Measurements from ENCODE around the gene SLC35F3. TPM values are rescaled to one million over a fixed set of nuclear protein-coding genes. Genes with fewer than 3 reads are reported as not detected.
A peak's percentile ranks its signal among the peaks of the same experiment; 100 is the strongest.

SLC35F3 gene
- total RNA-seq, 1 experiment from 2014 or later: 3.3 TPM

DNA sequence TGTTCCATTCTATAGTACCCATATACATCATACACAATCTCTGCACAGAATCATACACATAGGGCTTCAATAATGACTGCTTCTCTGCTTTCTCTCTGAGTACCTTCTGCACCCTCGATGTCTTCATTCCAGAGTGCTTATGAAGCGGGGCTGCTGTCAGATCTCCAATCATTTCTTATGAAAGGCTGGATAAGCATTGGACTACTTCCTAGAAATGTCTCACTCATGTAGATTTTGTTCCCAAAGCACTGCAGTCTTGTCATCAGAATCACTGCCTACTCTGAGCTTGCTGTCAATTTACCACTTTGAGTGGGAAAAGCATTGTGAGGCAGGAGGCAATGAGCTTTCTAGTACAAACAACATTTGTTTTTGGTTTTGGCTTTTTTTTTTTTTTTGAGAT, 179.0 kb downstream of the SLC35F3 start:
- H3K4me1 Mint-ChIP-seq (ENCODE audit: insufficient read depth, unreplicated experiment): no peaks in the 10 kb centered on the region
- H3K4me3 Mint-ChIP-seq (ENCODE audit: unreplicated experiment): no peak overlapping the region
- no peak for DNase-seq (ENCODE audit: unreplicated experiment)
- no TSS peak for BruUV-seq (replicated peaks)
- POLR2A ChIA-PET: no interaction called here
- CTCF ChIA-PET: interaction anchor here (1.1 kb wide), 1 partner anchor 23 kb away, joined by 3 read pairs; no protein-coding TSS in a partner anchor
- TF ChIP-seq, protein P1, sequence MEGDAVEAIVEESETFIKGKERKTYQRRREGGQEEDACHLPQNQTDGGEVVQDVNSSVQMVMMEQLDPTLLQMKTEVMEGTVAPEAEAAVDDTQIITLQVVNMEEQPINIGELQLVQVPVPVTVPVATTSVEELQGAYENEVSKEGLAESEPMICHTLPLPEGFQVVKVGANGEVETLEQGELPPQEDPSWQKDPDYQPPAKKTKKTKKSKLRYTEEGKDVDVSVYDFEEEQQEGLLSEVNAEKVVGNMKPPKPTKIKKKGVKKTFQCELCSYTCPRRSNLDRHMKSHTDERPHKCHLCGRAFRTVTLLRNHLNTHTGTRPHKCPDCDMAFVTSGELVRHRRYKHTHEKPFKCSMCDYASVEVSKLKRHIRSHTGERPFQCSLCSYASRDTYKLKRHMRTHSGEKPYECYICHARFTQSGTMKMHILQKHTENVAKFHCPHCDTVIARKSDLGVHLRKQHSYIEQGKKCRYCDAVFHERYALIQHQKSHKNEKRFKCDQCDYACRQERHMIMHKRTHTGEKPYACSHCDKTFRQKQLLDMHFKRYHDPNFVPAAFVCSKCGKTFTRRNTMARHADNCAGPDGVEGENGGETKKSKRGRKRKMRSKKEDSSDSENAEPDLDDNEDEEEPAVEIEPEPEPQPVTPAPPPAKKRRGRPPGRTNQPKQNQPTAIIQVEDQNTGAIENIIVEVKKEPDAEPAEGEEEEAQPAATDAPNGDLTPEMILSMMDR (IDR thresholded peaks at IDR 0.05; ENCODE audit: unreplicated experiment): no peak
- no peak overlapping the region for H3K27ac Mint-ChIP-seq (ENCODE audit: low read depth, unreplicated experiment)
- intact Hi-C loops (cut with micrococcal nuclease): no loop called here
- H3K36me3 Mint-ChIP-seq (ENCODE audit: insufficient read depth, unreplicated experiment): no peaks in the 10 kb centered on the region
- no peaks in the 10 kb centered on the region for H3K27me3 Mint-ChIP-seq (ENCODE audit: insufficient read depth, unreplicated experiment)
- no peaks in the 10 kb centered on the region for H3K9me3 Mint-ChIP-seq (ENCODE audit: unreplicated experiment)

DNA sequence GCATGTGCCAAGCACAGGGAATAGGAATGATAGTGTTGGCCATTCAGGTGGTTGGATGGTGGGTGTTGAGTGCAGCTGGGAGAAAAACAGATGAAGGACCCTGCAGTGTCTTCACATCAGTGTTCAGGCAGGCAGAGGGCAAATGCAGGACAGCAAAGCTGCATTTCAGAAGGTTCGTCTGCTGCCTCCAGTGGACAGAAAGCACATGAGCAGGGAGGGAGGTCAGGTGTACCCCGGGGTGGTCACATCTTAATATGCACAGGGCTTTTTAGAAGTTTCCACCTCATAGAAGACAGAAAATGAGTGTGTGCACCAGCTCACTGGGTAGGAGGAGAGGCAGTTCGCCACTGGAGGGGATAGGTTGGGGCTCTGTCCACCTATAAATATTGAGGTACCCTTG, 184.9 kb downstream of the SLC35F3 start:
- peaks cover 5% of the 10 kb centered on the region for H3K4me1 Mint-ChIP-seq (ENCODE audit: insufficient read depth, unreplicated experiment)
- no peaks in the 10 kb centered on the region for H3K27me3 Mint-ChIP-seq (ENCODE audit: insufficient read depth, unreplicated experiment)
- ChIA-PET POLR2A (interaction anchor here (1.0 kb wide), 1 partner anchor 20 kb away, joined by 4 read pairs; no protein-coding TSS in a partner anchor), CTCF (interaction anchor here (0.6 to 0.9 kb wide), 4 partner anchors 37 to 700 kb away, joined by 3 to 6 read pairs (median 4); no protein-coding TSS in a partner anchor)
- TF ChIP-seq, protein P1 (IDR thresholded peaks at IDR 0.05; ENCODE audit: unreplicated experiment): no peak
- H3K4me3 Mint-ChIP-seq (ENCODE audit: unreplicated experiment): no peak overlapping the region
- no TSS peak for BruUV-seq (replicated peaks)
- H3K27ac Mint-ChIP-seq (ENCODE audit: low read depth, unreplicated experiment): no peak overlapping the region
- H3K36me3 Mint-ChIP-seq (ENCODE audit: insufficient read depth, unreplicated experiment): peaks cover 5% of the 10 kb centered on the region
- DNase-seq (ENCODE audit: unreplicated experiment): no peak
- H3K9me3 Mint-ChIP-seq (ENCODE audit: unreplicated experiment): peaks cover 15% of the 10 kb centered on the region
- intact Hi-C loops (cut with micrococcal nuclease): no loop called here

DNA sequence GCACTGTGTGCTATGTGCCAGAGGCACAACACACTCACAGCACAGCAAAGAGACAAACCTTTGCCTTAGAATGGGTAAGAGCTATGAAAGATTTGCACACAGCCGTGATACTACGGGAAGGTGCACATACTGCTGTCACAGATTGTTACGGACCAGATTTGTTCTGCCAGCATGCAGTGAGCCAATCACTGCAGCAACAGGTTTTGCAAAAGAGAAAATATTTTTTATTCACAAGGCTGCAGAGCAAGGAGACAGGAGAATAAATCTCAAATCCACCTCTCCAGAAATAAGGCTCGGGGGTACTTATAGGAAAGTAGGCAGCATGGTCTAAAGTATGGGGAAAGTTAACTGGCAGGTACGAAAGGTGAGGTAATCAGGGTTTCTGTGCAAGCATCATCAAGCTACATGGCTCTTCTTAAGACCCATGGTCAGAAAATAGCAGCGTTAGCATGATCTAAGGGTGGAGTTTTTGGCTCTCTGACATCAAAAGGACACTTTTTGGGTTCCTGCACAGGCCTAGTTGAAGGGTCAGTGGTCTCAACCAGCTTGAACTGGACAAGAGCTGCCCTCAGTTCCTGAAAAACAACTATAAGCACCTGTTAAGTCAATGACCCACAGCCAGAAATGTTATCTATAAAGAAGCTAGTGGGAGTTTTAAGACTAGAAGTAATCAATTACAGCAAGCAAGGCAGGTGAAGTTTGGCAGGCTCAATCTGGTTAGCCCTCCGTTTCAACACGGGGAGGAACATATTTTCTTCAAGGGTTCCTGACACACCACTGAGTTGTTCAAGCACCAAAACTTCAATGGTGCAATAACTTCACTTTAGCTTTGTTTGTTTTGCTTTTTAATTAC, 186.0 kb downstream of the SLC35F3 start:
- intact Hi-C loops (cut with micrococcal nuclease): no loop called here

DNA sequence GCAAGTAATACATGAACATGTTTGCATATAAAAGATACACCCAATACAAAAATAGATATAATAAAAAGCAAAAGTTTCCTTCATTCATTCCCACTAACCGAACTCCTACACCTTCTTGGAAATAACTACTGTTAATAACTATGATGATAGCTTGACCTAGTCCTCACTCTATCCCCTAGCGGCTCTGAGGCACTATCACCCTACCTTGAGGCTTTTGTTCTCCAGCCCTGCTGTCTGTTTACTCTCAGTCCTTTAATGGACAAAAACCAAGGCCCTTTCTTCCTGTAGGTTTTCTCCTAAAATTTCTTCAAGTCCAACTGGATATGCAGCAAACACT, 186.6 kb downstream of the SLC35F3 start:
- TF ChIP-seq, protein P1 (IDR thresholded peaks at IDR 0.05; ENCODE audit: unreplicated experiment): no peak
- Mint-ChIP-seq H3K27ac (ENCODE audit: low read depth, unreplicated experiment) (no peak overlapping the region), H3K4me3 (ENCODE audit: unreplicated experiment) (no peak overlapping the region), H3K9me3 (ENCODE audit: unreplicated experiment) (peaks cover 15% of the 10 kb centered on the region), H3K4me1 (ENCODE audit: insufficient read depth, unreplicated experiment) (peaks cover 5% of the 10 kb centered on the region), H3K27me3 (ENCODE audit: insufficient read depth, unreplicated experiment) (no peaks in the 10 kb centered on the region), H3K36me3 (ENCODE audit: insufficient read depth, unreplicated experiment) (peaks cover 5% of the 10 kb centered on the region)
- DNase-seq (ENCODE audit: unreplicated experiment): no peak
- intact Hi-C loops (cut with micrococcal nuclease): no loop called here
- BruUV-seq (replicated peaks): no TSS peak
- ChIA-PET CTCF (interaction anchor here (0.6 to 1.9 kb wide), 8 partner anchors 14 to 650 kb away, joined by 3 to 8 read pairs (median 3); no protein-coding TSS in a partner anchor), POLR2A (interaction anchor here (0.6 to 1.2 kb wide), 3 partner anchors 19 to 679 kb away, joined by 3 to 4 read pairs (median 3); no protein-coding TSS in a partner anchor)

More for the DNA sequence above, 186.0 kb downstream of the SLC35F3 start:
- peak; percentile 38 for DNase-seq (ENCODE audit: unreplicated experiment)
- BruUV-seq (replicated peaks): no TSS peak
- no peaks in the 10 kb centered on the region for H3K27me3 Mint-ChIP-seq (ENCODE audit: insufficient read depth, unreplicated experiment)
- H3K9me3 Mint-ChIP-seq (ENCODE audit: unreplicated experiment): peaks cover 15% of the 10 kb centered on the region
- H3K27ac Mint-ChIP-seq (ENCODE audit: low read depth, unreplicated experiment): no peak overlapping the region
- TF ChIP-seq, protein P1 (IDR thresholded peaks at IDR 0.05; ENCODE audit: unreplicated experiment): no peak
- peaks cover 5% of the 10 kb centered on the region for H3K36me3 Mint-ChIP-seq (ENCODE audit: insufficient read depth, unreplicated experiment)
- CTCF ChIA-PET: interaction anchor here (0.6 to 1.9 kb wide), 10 partner anchors 14 to 701 kb away, joined by 3 to 8 read pairs (median 3); no protein-coding TSS in a partner anchor
- peaks cover 5% of the 10 kb centered on the region for H3K4me1 Mint-ChIP-seq (ENCODE audit: insufficient read depth, unreplicated experiment)
- POLR2A ChIA-PET: interaction anchor here (0.6 to 1.2 kb wide), 4 partner anchors 18 to 679 kb away, joined by 3 to 4 read pairs (median 3); no protein-coding TSS in a partner anchor
- H3K4me3 Mint-ChIP-seq (ENCODE audit: unreplicated experiment): no peak overlapping the region
